ENCODE measurements around the gene DUSP18. TPM values are rescaled to one million over a fixed set of nuclear protein-coding genes. Genes with fewer than 3 reads are reported as not detected.
"Not testable (repeated sequence)": the region's sequence is repeated elsewhere in the genome, so short reads cannot be mapped to it uniquely, and the experiment has no call there.

DUSP18 gene
- polyA plus RNA-seq, 1 donor = 10.3 TPM

DNA sequence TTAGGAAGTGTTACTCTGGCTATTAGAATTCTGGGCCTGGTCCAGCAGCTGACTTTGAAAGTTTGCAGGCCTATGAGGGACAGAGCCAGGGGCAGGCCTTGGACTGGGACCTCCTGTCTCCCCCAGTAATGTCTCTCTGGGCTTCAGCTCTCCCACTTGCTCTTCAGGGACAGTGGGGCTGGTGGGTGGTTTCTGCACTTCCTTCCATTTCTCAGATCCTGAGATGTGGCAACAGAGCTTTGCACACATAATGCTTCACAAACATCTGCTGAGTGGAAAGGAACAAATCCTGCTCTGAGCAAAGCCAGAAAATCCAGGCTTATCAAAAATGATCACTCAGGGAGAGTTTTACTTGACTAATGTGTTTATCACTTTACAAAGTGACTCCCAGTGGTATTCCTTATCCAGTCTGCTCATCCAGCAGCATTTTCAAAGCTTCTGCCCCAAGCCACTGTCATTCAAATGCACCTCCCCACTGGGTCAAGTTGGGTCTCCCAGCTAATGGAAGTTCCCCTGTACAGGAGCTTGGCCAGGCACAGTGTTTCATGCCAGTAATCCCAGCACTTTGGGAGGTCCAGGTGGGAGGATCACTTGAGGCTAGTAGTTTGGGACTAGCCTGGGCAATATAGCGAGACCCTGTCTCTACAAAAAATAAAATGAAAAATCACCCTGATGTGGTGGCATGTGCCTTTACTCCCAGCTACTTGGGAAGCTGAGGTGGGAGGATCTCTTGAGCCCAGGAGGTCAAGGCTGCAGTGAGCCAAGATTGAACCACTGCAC, 13.5 kb upstream of the DUSP18 start:
- no peak for DNase-seq

DNA sequence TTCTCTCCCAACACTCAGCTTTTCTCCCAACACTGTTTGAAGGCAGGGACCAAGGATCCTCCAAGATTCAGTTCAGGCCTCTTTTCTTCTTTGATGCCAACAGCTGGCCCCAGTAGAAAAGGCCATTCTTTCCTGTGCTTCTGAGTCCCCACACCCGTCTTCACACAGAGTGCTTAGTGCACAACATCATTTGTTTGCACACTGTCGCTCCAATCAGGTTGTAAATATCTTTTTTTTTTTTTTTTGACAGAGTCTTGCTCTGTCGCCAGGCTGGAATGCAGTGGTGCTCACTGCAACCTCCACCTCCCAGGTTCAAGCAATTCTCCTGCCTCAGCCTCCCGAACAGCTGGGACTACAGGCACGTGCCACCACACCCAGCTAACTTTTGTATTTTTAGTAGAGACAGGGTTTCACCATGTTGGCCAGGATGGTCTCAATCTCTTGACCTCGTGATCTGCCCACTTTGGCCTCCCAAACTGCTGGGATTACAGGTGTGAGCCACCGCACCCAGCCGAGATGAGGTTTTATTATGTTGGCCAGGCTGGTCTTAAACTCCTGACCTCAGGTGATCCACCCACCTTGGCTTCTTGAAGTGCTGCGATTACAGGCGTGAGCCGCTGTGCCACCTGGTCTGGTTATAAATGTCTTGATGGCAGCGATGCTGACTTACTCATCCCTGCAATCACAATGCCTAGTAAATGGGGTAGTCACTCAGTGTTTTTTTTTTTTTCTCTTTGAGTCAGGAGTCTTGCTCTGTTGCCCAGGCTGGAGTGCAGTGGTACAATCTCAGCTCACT, 12.4 kb upstream of the DUSP18 start:
- DNase-seq = not testable (repeated sequence)

DNA sequence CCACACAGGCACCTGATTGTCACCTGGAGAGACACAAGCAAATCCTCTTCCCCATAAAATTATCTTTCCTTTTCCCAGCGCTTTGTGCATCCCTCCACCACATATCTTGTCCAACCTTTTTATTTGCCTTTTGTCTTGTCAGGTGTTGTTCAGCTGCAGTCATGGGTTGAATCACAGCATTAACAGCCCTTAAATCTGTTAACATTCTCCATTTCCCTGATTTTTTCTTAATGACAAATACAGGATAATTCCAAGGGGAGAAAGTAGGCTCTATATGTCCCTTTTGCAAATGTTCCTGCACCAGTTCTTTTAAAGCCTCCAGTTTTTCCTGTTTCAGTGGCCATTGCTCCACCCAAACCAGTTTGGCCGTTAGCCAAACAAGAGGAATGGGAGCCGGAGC, 8.9 kb upstream of the DUSP18 start:
- not testable (repeated sequence) for DNase-seq

DNA sequence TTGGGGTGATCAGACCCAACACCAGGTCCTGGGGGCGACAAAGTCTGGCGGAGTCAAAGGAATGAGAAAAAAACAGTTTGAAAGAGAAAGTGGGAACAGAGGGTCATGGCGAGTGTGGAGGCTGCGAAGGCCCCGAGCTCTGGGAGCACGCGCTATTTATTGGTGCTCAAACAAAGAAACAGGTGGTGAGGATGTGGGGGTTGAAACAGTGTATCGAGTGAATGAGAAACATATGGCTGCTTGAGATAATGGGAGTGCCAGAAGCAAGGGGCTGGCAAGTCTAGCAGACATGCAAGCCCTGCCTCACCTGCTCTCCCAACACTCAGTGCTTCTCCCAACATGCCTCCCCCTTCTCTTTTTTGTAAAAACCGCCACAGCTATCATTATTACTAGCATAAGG, 7.8 kb upstream of the DUSP18 start:
- no peak for DNase-seq

DNA sequence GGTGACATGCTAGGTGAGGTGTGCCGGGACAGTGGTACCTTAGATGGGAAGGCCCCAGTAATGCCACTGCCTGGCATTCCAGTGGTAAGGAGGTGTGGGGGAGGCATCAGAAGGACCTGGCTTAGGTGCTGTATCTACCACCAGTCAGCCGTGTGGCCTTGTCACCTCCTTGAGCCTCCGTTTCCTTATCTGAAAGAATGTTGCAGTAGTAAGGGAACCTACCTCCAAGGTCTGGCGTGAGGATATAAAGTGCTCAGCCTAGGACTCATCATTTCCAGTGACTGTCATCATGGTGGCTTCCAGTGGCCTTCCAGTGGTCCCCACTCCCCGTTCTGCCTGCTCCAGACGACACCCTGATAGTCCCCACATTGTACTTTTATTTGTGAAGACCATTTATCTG, 6.8 kb upstream of the DUSP18 start:
- DNase-seq = no peak

DNA sequence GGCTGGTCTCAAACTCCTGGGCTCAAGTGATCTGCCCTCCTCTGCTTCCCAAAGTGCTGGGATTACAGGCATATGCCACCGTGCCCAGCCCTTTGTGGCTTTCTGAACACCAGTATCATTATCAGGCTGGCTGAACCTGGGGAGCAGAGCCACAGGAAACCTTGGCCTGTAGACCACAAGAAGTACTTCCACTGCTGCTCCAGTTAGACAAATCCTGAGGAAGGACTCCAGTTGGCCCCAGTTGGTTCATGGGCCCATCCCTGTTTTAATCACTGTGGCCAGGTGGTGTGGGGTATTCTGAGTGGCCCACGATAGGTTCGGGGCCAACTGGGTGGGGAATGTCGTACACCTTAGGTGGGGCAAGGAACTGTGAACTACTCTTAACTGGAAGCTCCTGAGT, 5.5 kb upstream of the DUSP18 start:
- DNase-seq = no peak

DNA sequence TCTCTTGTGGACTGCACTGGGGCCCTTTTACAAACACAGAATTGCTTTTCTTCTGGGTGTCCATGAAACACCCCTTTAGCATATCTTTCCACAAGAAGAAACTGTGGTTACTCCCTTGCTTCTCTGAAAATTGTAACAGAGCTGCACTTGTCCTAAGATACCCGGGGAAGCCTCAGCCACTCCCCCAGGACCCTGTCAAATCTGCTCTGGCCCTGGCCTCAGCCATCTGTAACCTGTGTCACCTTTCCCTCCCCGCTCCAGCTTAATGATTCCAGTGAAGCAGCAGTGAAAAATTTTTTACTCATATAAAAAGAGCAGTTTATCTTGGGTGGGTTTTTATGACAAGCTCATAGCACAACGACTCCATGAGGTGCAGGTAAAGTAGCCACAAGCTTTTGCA, 3.4 kb upstream of the DUSP18 start:
- DNase-seq = no peak

DNA sequence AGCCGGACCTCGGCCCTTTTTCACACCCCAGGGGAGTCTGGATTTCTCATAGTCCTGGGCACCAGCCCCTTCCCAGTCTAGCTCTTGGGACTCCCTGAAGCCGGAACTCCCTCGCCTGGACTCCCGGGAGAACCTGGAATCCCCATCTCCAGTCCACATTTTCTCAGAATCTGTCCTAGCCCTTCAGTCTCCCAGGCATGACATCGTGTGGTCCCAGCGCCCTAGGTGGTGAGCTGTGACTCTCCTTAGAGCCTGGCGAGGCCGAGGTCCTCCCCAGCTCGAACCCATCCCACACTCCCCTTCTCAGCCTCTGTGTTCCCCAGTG, 673 bp upstream of the DUSP18 start:
- DNase-seq = no peak

DNA sequence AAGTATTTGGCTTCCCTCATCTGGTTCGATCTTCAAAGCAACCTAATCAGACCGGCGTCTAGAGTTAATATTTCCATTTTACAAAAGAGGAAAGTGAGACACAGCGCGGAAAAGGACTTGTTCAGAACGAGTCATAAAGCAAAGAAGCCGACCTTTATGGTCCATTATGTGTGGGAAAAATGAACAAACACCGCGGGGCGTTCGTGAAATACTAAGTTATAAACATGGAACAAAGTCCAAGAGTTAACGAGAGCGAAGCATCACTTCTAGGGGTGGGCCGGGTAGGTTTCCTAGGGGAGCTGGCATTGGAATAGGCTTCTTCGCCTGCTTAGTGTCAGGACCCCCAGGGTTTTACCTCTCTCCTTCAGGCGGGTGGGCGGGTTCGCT, 575 bp downstream of the DUSP18 start:
- DNase-seq = no peak

DNA sequence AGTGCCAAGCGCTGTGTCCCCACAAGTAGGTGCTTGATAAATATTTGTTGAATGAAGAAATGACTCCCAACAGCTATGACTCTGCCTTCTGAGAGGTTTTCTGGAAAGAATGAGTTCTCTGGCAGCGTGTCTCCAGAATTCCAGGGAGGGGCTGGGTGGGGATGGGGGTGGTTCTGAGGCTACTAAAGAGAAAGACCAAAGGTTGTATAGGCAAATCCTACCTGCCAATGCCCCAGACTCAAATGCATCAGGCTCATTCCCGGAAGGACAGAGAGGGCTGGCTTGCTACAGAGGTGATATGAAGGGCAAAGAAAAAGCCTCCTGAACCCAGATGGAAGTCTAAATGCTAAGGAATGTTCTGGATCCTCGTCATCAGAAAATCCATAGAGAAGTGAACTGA, 1.9 kb downstream of the DUSP18 start:
- DNase-seq = no peak

DNA sequence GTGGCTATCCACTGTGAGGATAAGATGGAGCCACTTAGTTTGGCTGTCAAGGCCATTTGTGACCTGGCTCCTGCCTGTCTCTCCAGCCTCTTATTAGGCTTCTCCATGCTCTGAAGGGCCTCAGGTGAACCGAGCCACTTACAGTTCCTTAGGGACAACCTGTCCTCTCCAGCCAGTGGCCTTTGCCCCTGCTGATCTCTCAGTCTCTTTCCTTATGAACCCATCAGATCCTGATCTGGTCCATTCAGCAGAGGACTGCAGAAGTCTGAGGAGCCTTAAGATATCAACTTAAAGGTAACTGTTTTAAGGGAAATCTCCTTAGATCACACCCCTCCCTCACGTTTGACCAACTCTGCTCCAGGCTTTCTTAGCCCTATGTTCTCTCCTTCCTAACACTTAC, 2.4 kb downstream of the DUSP18 start:
- DNase-seq = no peak

DNA sequence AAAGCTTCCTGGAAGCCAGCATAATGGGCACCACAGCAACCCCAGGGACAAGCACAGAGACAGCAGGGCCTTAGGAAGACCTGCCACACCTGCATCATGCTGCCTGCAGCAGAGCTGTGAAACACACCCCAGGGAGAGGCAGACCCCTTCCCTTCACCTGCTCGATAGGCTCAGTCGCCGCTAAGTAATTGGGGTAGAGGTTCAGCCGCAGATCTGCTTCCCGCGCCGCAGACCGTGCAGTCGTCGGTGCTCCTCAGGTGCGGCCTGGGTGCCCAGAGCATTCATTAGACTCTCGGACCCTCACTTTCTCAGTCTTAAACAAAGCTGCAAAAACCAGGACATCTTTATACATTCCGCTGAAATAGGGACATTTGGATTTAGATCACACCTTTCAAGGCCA, 2.9 kb downstream of the DUSP18 start:
- no peak for DNase-seq

DNA sequence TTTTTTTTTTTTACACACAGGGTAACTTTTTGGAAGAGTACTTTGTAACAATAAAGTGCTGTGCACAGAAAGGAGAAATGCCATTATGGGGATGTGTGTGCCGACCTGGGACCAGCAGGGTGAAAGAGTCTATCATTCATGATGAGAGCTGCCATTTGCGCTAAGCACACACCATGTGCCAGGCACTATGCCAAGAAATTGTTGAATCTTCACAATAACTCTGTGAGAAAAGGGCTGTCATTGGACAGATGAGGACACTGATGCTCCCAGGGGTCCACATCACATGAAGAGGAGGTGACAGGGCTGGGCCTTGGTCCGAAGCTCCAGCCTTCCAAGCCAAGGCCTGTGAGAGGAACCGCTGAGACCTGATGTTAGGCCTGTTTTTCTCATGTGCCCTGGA, 5.6 kb downstream of the DUSP18 start:
- no peak for DNase-seq

DNA sequence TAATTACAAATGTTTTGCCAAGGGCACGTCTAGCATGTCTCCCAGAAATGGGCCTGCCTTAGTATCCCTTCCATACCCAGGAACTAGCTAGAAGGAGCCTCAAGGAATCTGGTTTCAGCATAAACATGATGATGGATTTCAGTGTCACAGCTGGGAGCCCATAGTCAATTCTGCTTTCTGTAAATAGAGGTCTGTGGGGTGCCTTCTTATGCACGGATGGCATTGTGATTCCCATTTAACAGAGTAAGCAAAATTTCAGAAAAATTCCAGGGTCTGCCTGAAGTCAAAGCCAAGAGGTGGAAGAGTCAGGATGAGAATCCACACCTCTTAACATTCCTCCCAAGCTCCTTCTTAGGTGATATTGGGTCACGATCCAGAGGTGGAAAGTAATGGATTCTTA, 12.1 kb downstream of the DUSP18 start:
- DNase-seq = no peak

DNA sequence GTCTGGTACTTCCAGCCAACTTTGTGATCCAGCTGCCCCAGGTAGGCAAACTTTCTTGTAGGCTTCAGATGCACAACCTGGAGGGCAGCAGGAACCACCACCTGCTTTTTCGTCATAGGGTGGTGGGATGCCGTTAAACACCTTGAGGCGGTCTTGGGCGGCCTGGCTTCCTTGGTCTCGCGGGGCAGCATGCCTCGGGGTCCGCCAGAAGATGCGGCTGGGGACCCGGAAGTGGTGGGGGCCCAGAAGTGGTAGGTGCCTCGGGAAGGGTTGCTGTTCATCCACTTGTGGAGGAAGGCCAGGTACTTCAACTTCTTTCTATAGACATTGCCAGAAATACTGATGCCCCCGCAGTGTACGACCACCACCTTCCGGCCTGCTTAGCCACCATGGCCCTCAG, 13.3 kb downstream of the DUSP18 start:
- no peak for DNase-seq

DNA sequence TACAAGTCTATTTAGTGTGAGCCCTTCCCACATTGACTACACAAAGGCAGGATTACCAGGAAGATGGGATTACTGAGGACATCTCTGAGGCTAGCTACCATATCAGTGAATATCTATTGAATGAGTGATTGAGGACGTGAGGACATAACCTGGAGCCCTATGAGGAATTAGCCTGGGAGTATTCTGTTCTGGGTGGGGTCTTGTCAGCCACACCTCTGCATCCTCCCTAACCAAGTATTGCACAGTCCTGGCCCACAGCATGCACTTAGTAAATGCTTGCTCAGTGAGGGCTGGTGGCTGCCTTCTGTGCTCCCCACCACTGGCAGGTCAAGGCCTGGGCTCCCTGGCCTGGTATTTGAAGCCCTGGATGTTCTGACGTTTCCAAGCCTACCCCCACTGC, 14.8 kb downstream of the DUSP18 start:
- DNase-seq = no peak

DNA sequence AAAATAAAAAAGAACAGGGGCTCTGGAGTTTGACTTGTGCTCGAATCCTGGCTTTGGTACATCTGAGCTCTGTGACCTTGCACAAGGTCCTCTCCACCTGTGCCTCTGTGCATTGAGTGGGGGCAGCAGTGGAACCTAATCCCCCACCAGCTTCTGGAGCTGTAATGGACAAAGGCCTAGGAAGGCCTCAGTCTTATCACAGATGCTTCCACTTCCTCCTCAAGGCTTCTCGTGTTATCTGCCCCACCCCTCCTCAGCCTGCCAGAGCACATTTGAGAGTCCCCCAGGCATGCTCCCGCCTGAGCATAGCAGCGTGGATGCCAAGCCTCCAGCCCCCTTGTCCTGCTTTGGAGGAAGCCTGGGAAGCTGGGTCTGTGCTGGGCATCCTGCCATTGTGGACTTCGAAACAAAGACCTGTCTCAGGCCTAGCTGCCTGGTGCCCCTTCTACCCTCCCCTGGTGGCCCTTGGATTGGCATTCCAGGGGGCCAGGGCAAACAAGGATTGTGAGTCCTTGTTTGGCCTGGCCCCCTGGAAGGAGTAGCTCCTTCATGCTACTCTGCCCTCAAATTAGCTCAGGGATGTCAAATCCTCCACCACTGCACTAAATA, 17.1 kb downstream of the DUSP18 start:
- no peak for DNase-seq

DNA sequence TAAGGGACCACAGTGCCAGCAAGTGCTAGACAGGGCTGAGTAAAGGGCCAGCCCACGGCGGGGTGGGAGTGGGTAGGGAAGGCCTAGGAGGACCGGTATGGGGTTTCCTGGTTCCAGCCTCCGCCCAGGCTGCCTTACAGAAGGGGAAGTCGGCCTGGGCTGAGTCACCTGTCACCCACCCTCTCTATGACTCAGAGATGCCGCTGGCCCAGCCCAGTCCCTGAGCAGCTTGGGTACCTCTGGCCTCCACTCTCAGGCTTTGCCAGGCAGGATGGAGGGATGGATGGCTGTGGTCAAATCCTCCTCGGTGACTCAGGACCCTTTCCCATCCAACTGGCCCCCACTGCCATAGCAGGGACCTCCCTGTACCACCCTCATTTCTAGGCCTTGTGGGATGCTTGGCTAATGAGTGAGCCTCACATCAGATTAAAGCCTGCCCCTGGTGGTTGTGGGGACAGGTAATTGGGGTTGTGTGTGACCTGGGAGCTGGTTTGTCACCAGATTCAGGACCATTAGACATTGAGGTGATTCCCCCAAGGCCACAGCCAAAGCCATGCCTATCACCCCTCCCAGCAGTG, 18.2 kb downstream of the DUSP18 start:
- no peak for DNase-seq

DNA sequence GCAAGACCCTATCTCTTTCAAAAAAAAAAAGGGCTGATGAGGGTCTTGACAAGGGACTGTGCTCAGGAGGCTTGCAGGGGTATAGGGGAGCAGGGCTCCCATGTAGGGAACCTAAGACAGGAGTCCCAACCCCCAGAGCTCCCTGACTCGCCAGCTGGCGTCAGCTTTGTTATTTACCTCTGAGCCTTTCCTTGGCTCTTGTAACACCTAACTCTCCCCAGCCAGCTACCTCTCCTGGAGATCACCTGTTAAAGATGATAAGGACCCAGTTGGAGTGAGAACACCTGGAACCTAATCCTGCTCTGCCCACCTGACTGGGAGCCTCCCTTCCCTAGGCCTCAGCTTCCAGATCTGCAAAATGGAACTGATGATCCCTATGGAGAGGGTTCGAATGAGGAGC, 18.9 kb downstream of the DUSP18 start:
- DNase-seq = no peak

DNA sequence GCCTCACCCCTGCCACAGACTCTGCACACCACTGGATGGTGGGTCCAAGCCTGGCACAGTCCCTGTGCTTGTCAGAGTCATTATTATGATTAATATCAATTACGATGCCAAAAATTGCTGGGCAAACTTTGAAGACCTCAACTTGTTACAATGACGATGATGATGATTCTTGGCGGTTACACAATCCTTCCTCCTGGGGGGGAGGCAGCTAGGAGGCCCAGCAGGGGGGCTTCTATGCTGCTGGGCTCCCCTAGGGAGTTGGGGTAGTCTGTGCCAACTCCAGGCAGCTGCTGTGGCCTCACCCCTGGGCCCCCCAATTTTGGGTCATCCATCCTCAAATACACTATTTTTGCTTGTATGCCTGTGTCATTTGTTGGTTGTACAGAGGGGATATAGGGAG, 20.1 kb downstream of the DUSP18 start:
- DNase-seq = no peak

DNA sequence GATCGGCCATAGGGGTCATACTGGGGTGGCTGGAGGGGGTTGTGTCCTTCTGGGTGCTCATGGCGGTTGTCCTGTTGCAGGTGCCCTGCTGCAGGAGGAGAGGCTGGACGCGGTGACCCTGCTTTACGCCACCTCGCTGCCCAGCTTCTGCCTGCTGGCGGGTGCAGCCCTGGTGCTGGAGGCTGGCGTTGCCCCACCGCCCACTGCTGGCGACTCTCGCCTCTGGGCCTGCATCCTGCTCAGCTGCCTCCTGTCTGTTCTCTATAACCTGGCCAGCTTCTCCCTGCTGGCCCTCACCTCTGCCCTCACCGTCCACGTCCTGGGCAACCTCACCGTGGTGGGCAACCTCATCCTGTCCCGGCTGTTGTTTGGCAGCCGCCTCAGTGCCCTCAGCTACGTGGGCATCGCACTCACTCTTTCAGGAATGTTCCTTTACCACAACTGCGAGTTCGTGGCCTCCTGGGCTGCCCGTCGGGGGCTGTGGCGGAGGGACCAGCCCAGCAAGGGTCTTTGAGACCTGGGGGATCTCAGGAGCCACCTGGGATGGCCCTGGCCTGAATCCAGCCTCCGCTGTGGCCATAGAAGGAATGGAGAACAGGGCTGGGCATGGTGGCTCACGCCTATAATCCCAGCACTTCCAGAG, 21.0 kb downstream of the DUSP18 start:
- DNase-seq = no peak

DNA sequence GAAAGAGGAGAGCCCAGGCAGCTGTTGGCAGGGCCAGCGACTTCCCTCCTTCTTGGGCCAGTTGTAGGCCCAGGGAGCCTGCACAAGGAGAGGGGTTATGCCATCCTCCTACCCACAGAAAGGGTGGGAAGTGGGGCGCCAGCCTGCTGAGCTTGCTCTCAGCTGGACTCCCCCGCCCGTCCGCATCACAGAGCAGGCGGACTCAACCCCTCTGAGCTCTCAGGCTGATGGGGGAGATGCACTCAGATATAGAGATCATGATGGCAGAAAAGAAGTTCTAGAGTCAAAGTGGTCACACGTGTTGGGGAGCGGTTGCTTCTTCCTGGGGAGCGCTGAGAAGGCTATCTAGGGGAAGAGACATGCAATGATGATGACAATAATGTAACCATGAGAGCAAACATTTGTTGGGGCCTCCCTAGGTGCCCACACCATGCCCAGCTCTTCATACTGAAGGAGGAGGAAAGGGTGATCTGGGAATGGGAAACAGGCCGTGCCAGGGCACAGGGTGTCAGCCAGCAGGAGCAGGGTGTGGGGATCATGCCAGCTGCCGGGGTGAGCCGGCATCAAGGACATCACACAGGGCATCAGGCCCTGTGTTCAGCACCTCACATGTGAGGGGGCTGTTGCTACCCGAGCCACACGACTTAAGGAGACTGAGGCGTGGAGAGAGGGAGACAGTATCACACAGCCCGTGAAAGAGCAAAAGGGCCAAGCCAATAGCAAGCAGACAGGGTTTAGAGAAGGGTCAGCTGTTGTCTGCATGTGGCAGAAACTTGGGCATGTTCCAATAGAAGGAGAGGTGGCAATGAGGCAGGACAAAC, 24.4 kb downstream of the DUSP18 start:
- no peak for DNase-seq
